Measurements from ENCODE around the gene RNF157. TPM values are rescaled to one million over a fixed set of nuclear protein-coding genes. Genes with fewer than 3 reads are reported as not detected.
"Not testable (repeated sequence)": the region's sequence is repeated elsewhere in the genome, so short reads cannot be mapped to it uniquely, and the experiment has no call there.

The RNF157 gene
- total RNA-seq, 1 experiment from 2014 or later: 29.3 TPM

DNA sequence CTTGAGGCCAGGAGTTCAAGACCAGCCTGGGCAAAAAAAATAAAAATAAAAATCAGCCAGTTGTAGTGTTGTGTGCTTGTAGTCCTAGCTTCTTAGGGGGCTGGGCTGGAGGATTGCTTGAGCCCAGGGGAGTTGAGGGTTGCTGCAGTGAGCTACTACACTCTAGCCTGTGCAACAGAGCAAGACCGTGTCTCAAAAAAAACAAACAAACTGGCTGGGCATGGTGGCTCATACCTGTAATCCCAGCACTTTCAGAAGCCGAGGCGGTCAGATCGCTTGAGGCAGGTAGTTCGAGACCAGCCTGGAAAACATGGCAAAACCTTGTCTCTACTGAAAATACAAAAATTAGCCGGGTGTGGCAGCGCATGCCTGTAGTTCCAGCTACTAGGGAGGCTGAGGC lies 19.9 kb upstream of the RNF157 start:
- peaks cover 17% of the 10 kb centered on the region for H3K36me3 Mint-ChIP-seq (ENCODE audit: insufficient read depth, unreplicated experiment)
- no peaks in the 10 kb centered on the region for H3K27me3 Mint-ChIP-seq (ENCODE audit: insufficient read depth, unreplicated experiment)
- POLR2A ChIA-PET: interaction anchor here (1.2 kb wide), 1 partner anchor 8 kb away, joined by 4 read pairs; no protein-coding TSS in a partner anchor
- no peak for DNase-seq
- no TSS peak for BruUV-seq (replicated peaks)
- Histone ChIP-seq H3K4me1 (peaks cover 66% of the 10 kb centered on the region), H3K36me3 (ENCODE audit: control insufficient read depth, insufficient read depth, low read length) (no peaks in the 10 kb centered on the region), H3K4me3 (ENCODE audit: low read depth, low read length) (no peak overlapping the region), H3K9me3 (no peaks in the 10 kb centered on the region), H3K27me3 (replicated peaks; ENCODE audit: control insufficient read depth, insufficient read depth, low read length) (no peaks in the 10 kb centered on the region)
- no peaks in the 10 kb centered on the region for H3K9me3 Mint-ChIP-seq (ENCODE audit: unreplicated experiment)
- H3K27ac Mint-ChIP-seq (ENCODE audit: unreplicated experiment): peak overlapping the region; percentile 96
- CTCF ChIA-PET: interaction anchor here (2.8 kb wide), 1 partner anchor 20 kb away, joined by 22 read pairs; no protein-coding TSS in a partner anchor
- intact Hi-C loops (cut with micrococcal nuclease; ENCODE audit: unreplicated experiment): loop anchor here (10.0 kb wide), 1 partner anchor 155 kb away; the partner anchor contains the start of gene EXOC7
- peaks cover 53% of the 10 kb centered on the region for H3K4me1 Mint-ChIP-seq (ENCODE audit: low read depth, unreplicated experiment)
- H3K4me3 Mint-ChIP-seq (ENCODE audit: unreplicated experiment): no peak overlapping the region
- no peak for TF ChIP-seq CTCF (IDR thresholded peaks at IDR 0.05; ENCODE audit: insufficient read depth in 1 of 2, low read depth in 1 of 2, low read length in 1 of 2, severe bottlenecking in 1 of 2, unreplicated experiment in 1 of 2)

DNA sequence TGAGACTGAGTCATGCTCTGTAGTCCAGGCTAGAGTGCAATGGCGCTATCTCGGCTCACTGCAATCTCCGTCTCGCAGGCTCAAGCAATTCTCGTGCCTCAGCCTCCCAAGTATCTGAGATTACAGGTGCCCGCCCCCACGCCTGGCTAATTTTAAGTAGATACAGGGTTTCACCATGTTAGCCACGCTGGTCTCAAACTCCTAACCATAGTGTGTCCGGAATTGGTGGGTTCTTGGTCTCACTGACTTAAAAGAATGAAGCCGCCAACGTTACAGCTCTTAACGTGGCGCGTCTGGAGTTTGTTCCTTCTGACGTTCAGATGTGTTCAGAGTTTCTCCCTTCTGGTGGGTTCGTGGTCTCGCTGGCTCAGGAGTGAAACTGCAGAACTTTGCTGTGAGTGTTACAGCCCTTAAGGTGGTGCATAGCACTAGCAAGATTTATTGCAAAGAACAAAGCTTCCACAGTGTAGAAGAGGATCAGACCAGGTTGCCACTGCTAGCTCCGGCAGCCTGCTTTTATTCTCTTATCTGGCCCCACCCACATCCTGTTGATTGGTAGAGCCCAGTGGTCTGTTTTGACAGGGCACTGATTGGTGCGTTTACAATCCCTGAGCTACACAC lies 16.2 kb upstream of the RNF157 start:
- DNase-seq; intact Hi-C loops (cut with micrococcal nuclease; ENCODE audit: unreplicated experiment); H3K4me3 ChIP-seq (ENCODE audit: low read depth, low read length); H3K36me3 ChIP-seq (ENCODE audit: control insufficient read depth, insufficient read depth, low read length); H3K36me3 Mint-ChIP-seq (ENCODE audit: insufficient read depth, unreplicated experiment); H3K27me3 Mint-ChIP-seq (ENCODE audit: insufficient read depth, unreplicated experiment); CTCF ChIA-PET; H3K9me3 ChIP-seq; H3K4me3 Mint-ChIP-seq (ENCODE audit: unreplicated experiment); H3K9me3 Mint-ChIP-seq (ENCODE audit: unreplicated experiment); H3K27me3 ChIP-seq (replicated peaks; ENCODE audit: control insufficient read depth, insufficient read depth, low read length): not testable (repeated sequence)
- Mint-ChIP-seq H3K27ac (ENCODE audit: unreplicated experiment) (peak overlapping the region; percentile 64), H3K4me1 (ENCODE audit: low read depth, unreplicated experiment) (peaks cover 39% of the 10 kb centered on the region)
- BruUV-seq (replicated peaks): TSS peak; percentile 15
- POLR2A ChIA-PET: interaction anchor here (0.5 kb wide), 1 partner anchor 95 kb away, joined by 5 read pairs; no protein-coding TSS in a partner anchor
- H3K4me1 ChIP-seq: peaks cover 49% of the 10 kb centered on the region

DNA sequence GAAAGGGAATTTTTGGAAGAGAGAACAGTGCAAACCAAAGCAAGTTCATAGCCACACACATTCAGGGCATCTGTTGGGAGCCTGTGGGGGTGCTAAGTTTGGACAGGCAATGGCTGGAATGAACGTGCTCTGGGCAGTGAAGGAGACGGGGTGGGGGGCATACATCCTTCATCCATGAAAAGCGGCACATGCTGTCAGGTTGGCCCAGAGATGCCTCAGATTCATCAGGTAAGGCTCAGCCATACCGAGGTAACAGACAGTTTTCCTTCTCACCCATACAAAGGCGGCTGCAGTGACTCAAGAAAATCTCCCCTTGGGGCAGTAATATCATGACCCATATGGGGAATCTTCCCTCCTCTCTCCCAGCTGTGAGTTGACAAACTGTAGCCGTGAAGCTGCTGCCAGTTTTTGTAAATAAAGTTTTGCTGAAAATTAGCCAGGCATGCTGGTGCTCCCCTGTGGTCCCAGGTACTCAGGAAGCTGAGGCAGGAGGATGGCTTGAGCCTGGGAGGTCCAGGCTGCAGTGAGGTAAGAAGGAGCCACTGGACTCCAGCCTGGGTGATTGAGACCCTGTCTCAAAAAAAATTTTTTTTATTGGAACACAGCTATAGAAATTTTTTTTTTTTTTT lies 15.6 kb upstream of the RNF157 start:
- Histone ChIP-seq H3K9me3 (no peaks in the 10 kb centered on the region), H3K36me3 (ENCODE audit: control insufficient read depth, insufficient read depth, low read length) (no peaks in the 10 kb centered on the region), H3K27me3 (replicated peaks; ENCODE audit: control insufficient read depth, insufficient read depth, low read length) (no peaks in the 10 kb centered on the region), H3K4me3 (ENCODE audit: low read depth, low read length) (no peak overlapping the region), H3K4me1 (peaks cover 51% of the 10 kb centered on the region)
- peaks cover 38% of the 10 kb centered on the region for H3K4me1 Mint-ChIP-seq (ENCODE audit: low read depth, unreplicated experiment)
- CTCF ChIA-PET: no interaction called here
- no peaks in the 10 kb centered on the region for H3K9me3 Mint-ChIP-seq (ENCODE audit: unreplicated experiment)
- POLR2A ChIA-PET: no interaction called here
- H3K4me3 Mint-ChIP-seq (ENCODE audit: unreplicated experiment): no peak overlapping the region
- no peak overlapping the region for H3K27ac Mint-ChIP-seq (ENCODE audit: unreplicated experiment)
- BruUV-seq (replicated peaks): no TSS peak
- TF ChIP-seq CTCF (IDR thresholded peaks at IDR 0.05; ENCODE audit: insufficient read depth in 1 of 2, low read depth in 1 of 2, low read length in 1 of 2, severe bottlenecking in 1 of 2, unreplicated experiment in 1 of 2): no peak
- H3K27me3 Mint-ChIP-seq (ENCODE audit: insufficient read depth, unreplicated experiment): no peaks in the 10 kb centered on the region
- DNase-seq: no peak
- peaks cover 6% of the 10 kb centered on the region for H3K36me3 Mint-ChIP-seq (ENCODE audit: insufficient read depth, unreplicated experiment)
- intact Hi-C loops (cut with micrococcal nuclease; ENCODE audit: unreplicated experiment): no loop called here

Measured in Caco-2 (cell line).